DMS114 treated with DMSO at 0.1 percent for 48 hours (cell line): ENCODE measurements around the gene PLXND1.

Experiments
- DNase-seq: peaks from one replicate; lab custom pipeline; 2025; ENCODE audit not compliant: unreplicated experiment; lab: John Stamatoyannopoulos, UW

PLXND1 gene

GRCh38 chr3:129602309-129602708, 4.2 kb downstream of the PLXND1 start:
- DNase-seq: no peak

GRCh38 chr3:129601713-129602112, 4.8 kb downstream of the PLXND1 start:
- DNase-seq: no peak

- no peak for DNase-seq
Observed at GRCh38 chr3:129600348-129600747, 6.1 kb downstream of the PLXND1 start.

- DNase-seq: no peak
Observed at GRCh38 chr3:129599607-129600006, 6.9 kb downstream of the PLXND1 start.

- no peak for DNase-seq
Observed at GRCh38 chr3:129599073-129599472, 7.4 kb downstream of the PLXND1 start.

- no peak for DNase-seq
Observed at GRCh38 chr3:129598484-129598883, 8.0 kb downstream of the PLXND1 start.

- no peak for DNase-seq
Observed at GRCh38 chr3:129598000-129598381, 8.5 kb downstream of the PLXND1 start.

- DNase-seq: no peak
Observed at GRCh38 chr3:129597087-129597999, 9.1 kb downstream of the PLXND1 start.

GRCh38 chr3:129596194-129597086, 10.0 kb downstream of the PLXND1 start:
- no peak for DNase-seq

GRCh38 chr3:129595544-129596193, 10.8 kb downstream of the PLXND1 start:
- no peak for DNase-seq

- DNase-seq: no peak
Observed at GRCh38 chr3:129594907-129595390, 11.5 kb downstream of the PLXND1 start.

- DNase-seq: no peak
Observed at GRCh38 chr3:129594409-129594808, 12.1 kb downstream of the PLXND1 start.

- DNase-seq: no peak
Observed at GRCh38 chr3:129593595-129594339, 12.7 kb downstream of the PLXND1 start.

- no peak for DNase-seq
Observed at GRCh38 chr3:129593230-129593594, 13.3 kb downstream of the PLXND1 start.

GRCh38 chr3:129592381-129593131, 13.9 kb downstream of the PLXND1 start:
- DNase-seq: no peak

GRCh38 chr3:129591932-129592331, 14.5 kb downstream of the PLXND1 start:
- DNase-seq: no peak

GRCh38 chr3:129590215-129590614, 16.3 kb downstream of the PLXND1 start:
- DNase-seq: no peak

- no peak for DNase-seq
Observed at GRCh38 chr3:129587566-129588210, 18.8 kb downstream of the PLXND1 start.

- DNase-seq: no peak
Observed at GRCh38 chr3:129586746-129587430, 19.6 kb downstream of the PLXND1 start.
